Measurements from ENCODE around the gene HMGXB4. TPM values are rescaled to one million over a fixed set of nuclear protein-coding genes. Genes with fewer than 3 reads are reported as not detected.

Gene HMGXB4
- total and polyA plus RNA-seq, 9 of the 15 experiments (the other 6 are each of a cell fraction or from before 2014, with no cell fraction given), result 9.9 to 31.4 (median 24.8) TPM

GRCh38 chr22:35231585-35232084, 25.7 kb upstream of the HMGXB4 start (continued):
- TF ChIP-seq REST (IDR thresholded peaks at IDR 0.05; ENCODE audit: borderline replicate concordance) (peak; percentile 65), REST (CRISPR knock-in tag; IDR thresholded peaks at IDR 0.05; ENCODE audit: low read depth) (no peak), KLF16 (IDR thresholded peaks at IDR 0.05) (0 out of 2 replicates have a peak, but pooled peaks have one; percentile 19), ZBTB43 (CRISPR knock-in tag; IDR thresholded peaks at IDR 0.05) (no peak), ELF4 (CRISPR knock-in tag; IDR thresholded peaks at IDR 0.05) (no peak), BMI1 (IDR thresholded peaks at IDR 0.05; ENCODE audit: low read length) (no peak), SAFB (IDR thresholded peaks at IDR 0.05; ENCODE audit: borderline replicate concordance, low read depth, low read length) (no peak), CTCF (IDR thresholded peaks at IDR 0.05 in 2 of 3, conservative IDR thresholded peaks at IDR 0.05 in 1 of 3; ENCODE audit: insufficient read depth in 2 of 3, low read depth in 1 of 3, low read length in 3 of 3) (peak; percentile 92 to 98 (median 93)), ZNF77 (CRISPR knock-in tag; IDR thresholded peaks at IDR 0.05) (no peak), SMC3 (conservative IDR thresholded peaks at IDR 0.05; ENCODE audit: insufficient read depth, low read depth, low read length) (peak; percentile 55), RB1 (IDR thresholded peaks at IDR 0.05; ENCODE audit: low read depth) (0 out of 2 replicates have a peak, but pooled peaks have one; percentile 20), CC2D1A (IDR thresholded peaks at IDR 0.05) (peak; percentile 12; the same call in 1 of the 2 replicates), NR3C1 (CRISPR knock-in tag; IDR thresholded peaks at IDR 0.05) (no peak), NRF1 (conservative IDR thresholded peaks at IDR 0.05 in 1 of 2, IDR thresholded peaks at IDR 0.05 in 1 of 2) (peak in 1 of 2 experiments; percentile 30; a peak in 1 of 4 replicates), SRSF7 (optimal IDR thresholded peaks at IDR 0.05; ENCODE audit: low read depth, low read length) (no peak), ELF1 (tag; IDR thresholded peaks at IDR 0.05) (no peak), ESRRA (IDR thresholded peaks at IDR 0.05; ENCODE audit: borderline replicate concordance, low read depth) (peak; percentile 62; the same call in 1 of the 2 replicates), ZNF695 (CRISPR knock-in tag; IDR thresholded peaks at IDR 0.05) (no peak), TEAD2 (tag; IDR thresholded peaks at IDR 0.05) (no peak), MEIS2 (IDR thresholded peaks at IDR 0.05; ENCODE audit: partially characterized antibody) (no peak)
